Tibial nerve (tissue), 4 donors: ENCODE results near the gene OR3A1. TPM values are rescaled to one million over a fixed set of nuclear protein-coding genes. Genes with fewer than 3 reads are reported as not detected.

Experiments
- total RNA-seq, 4 donors: library from RNA; depleted of rRNA; stranded (reverse); fragments of >200 nt; gene quantifications; one replicate each; pipeline ENCODE4 v1.1.0, GENCODE V29; 2016

Gene OR3A1
- total RNA-seq, 4 donors from 2014 or later = 0.63 to 2.4 TPM; not detected in 2

Other genes starting within 250 kb of the OR3A1 start
- not detected for gene OR1D5, start 234.8 kb downstream of the OR3A1 start, total RNA-seq
- not detected for gene OR1D2, start 193.9 kb downstream of the OR3A1 start, total RNA-seq
- gene OR1G1, start 170.8 kb downstream of the OR3A1 start, total RNA-seq = not detected
- gene OR1A2, start 100.8 kb downstream of the OR3A1 start, total RNA-seq = not detected
- gene OR1A1, start 90.7 kb downstream of the OR3A1 start, total RNA-seq = not detected
- 1 to 10 TPM in 1 of 4 donors, not detected in 3; 1.1 TPM for gene OR3A2, start 87.9 kb upstream of the OR3A1 start, total RNA-seq
- not detected for gene OR1E1, start 100.0 kb upstream of the OR3A1 start, total RNA-seq
- not detected for gene OR3A3, start 113.0 kb upstream of the OR3A1 start, total RNA-seq
- gene OR1E2, start 135.5 kb upstream of the OR3A1 start, total RNA-seq = 1 to 10 TPM in 1 of 4 donors, not detected in 3; 1.0 TPM
- gene SPATA22, start 173.5 kb upstream of the OR3A1 start, total RNA-seq = 1 to 10 TPM in 2 of 4 donors, under 1 TPM in 2; 0.39 to 2.7 (median 1.2) TPM
- gene ASPA, start 177.6 kb upstream of the OR3A1 start, total RNA-seq = 10 to 100 TPM in 3 of 4 donors, 1 to 10 TPM in 1; 7.8 to 19.2 (median 15.4) TPM